GM12873 (cell line): Measurements from ENCODE around the gene TFB1M.

Experiments used
- CTCF ChIP-seq: IDR thresholded peaks from 2 replicates; pipeline ENCODE4 v1.5.1; 2012; ENCODE audit warnings: low read depth, mild to moderate bottlenecking, moderate library complexity, low read length, control low read depth; ENCODE audit not compliant: insufficient read depth; ENCODE audit errors: missing control alignments

TFB1M gene

GRCh38 chr6:155228546-155229166, 85.6 kb downstream of the TFB1M start:
- TF ChIP-seq CTCF, result no peak

- no peak for TF ChIP-seq CTCF
Observed at GRCh38 chr6:155227046-155227445, 87.2 kb downstream of the TFB1M start.

- TF ChIP-seq CTCF, result no peak
Observed at GRCh38 chr6:155224618-155225017, 89.7 kb downstream of the TFB1M start.

GRCh38 chr6:155223646-155224451, 90.4 kb downstream of the TFB1M start:
- TF ChIP-seq CTCF, result no peak

GRCh38 chr6:155222506-155222905, 91.8 kb downstream of the TFB1M start:
- no peak for TF ChIP-seq CTCF

GRCh38 chr6:155221086-155221485, 93.2 kb downstream of the TFB1M start:
- TF ChIP-seq CTCF, result no peak

GRCh38 chr6:155219858-155220301, 94.4 kb downstream of the TFB1M start:
- TF ChIP-seq CTCF, result no peak
